CD14-positive monocyte (primary cell): Measurements from ENCODE around the gene LRBA. TPM values are rescaled to one million over a fixed set of nuclear protein-coding genes. Genes with fewer than 3 reads are reported as not detected.

Source experiments
- DNase-seq, 3 donors: peaks; one replicate each; pipeline ENCODE4 v3.0.0-alpha.2; 2011 to 2022
- H2AFZ ChIP-seq: 2 replicates; pipeline ENCODE4 v1.6.0; 2012; ENCODE audit warnings: mild to moderate bottlenecking, low read depth, low read length, inconsistent platforms; ENCODE audit not compliant: insufficient read depth, poor library complexity, severe bottlenecking
- H3K27ac ChIP-seq, 2 donors: 1 replicate in 1 of 2; 2 replicates in 1 of 2; pipeline ENCODE4 v1.5.1; 2012 to 2013; ENCODE audit warnings: low read length in 2 of 2, control low read depth in 1 of 2, inconsistent platforms in 1 of 2, low read depth in 1 of 2, mild to moderate bottlenecking in 1 of 2
- H3K27me3 ChIP-seq, 2 donors: one replicate each; pipeline versions ENCODE4 v1.6.0 to v1.6.1; 2011 to 2013; ENCODE audit warnings: low read length in 2 of 2; ENCODE audit not compliant: control insufficient read depth in 2 of 2, insufficient read depth in 2 of 2
- H3K36me3 ChIP-seq, 2 donors: replicated peaks in 1 of 2; 1 replicate in 1 of 2; 2 replicates in 1 of 2; pipeline versions ENCODE4 v1.5.1 to v1.6.1; 2012 to 2013; ENCODE audit warnings: low read length in 2 of 2, control low read depth in 1 of 2, inconsistent platforms in 1 of 2, mild to moderate bottlenecking in 1 of 2; ENCODE audit not compliant: insufficient read depth in 2 of 2, control insufficient read depth in 1 of 2
- H3K4me1 ChIP-seq, 2 donors: 1 replicate in 1 of 2; 2 replicates in 1 of 2; pipeline versions ENCODE4 v1.5.1 to v1.6.1; 2012 to 2013; ENCODE audit warnings: low read length in 2 of 2, control low read depth in 1 of 2, inconsistent platforms in 1 of 2, mild to moderate bottlenecking in 1 of 2, moderate library complexity in 1 of 2; ENCODE audit not compliant: insufficient read depth in 2 of 2, control insufficient read depth in 1 of 2
- H3K4me2 ChIP-seq: replicated peaks from 2 replicates; pipeline ENCODE3; 2012; ENCODE audit warnings: low read length, moderate library complexity, mild to moderate bottlenecking; ENCODE audit not compliant: poor library complexity, severe bottlenecking; ENCODE audit errors: extremely low read depth
- H3K4me3 ChIP-seq, 3 experiments: fragments of 200-600 bp in 1 of 3; sonication (generic) in 1 of 3; replicated peaks in 1 of 3; 1 replicate in 2 of 3; 2 replicates in 1 of 3; pipeline ENCODE4 v1.5.1; 2011 to 2013; ENCODE audit warnings: low read length in 3 of 3, mild to moderate bottlenecking in 3 of 3, control low read depth in 2 of 3, low read depth in 2 of 3, inconsistent platforms in 1 of 3, moderate library complexity in 1 of 3
- H3K79me2 ChIP-seq: 2 replicates; pipeline ENCODE4 v1.6.0; 2012; ENCODE audit warnings: mild to moderate bottlenecking, control low read depth, inconsistent platforms, low read length, moderate library complexity; ENCODE audit not compliant: insufficient read depth
- H3K9ac ChIP-seq: 2 replicates; pipeline ENCODE4 v1.6.0; 2017; ENCODE audit warnings: low read length, mild to moderate bottlenecking; ENCODE audit not compliant: insufficient read depth, poor library complexity, severe bottlenecking
- H3K9me3 ChIP-seq, 2 donors: replicated peaks in 1 of 2; 1 replicate in 1 of 2; 2 replicates in 1 of 2; pipeline versions ENCODE4 v1.5.1 to v1.6.1; 2012 to 2013; ENCODE audit warnings: low read length in 2 of 2, control low read depth in 1 of 2; ENCODE audit not compliant: control insufficient read depth in 1 of 2, insufficient read depth in 1 of 2
- H4K20me1 ChIP-seq: 2 replicates; pipeline ENCODE4 v1.6.0; 2012; ENCODE audit warnings: mild to moderate bottlenecking, low read length, control low read depth, moderate library complexity; ENCODE audit not compliant: insufficient read depth
- H3K27ac Mint-ChIP-seq, 7 donors: one replicate each; pipeline ENCODE4 v1.8.0; 2020; ENCODE audit warnings: mild to moderate bottlenecking in 7 of 7, mixed read lengths in 7 of 7, moderate library complexity in 6 of 7, inconsistent platforms in 2 of 7
- H3K27me3 Mint-ChIP-seq, 3 donors: one replicate each; pipeline ENCODE4 v1.8.0; 2021 to 2022; ENCODE audit warnings: low read depth in 3 of 3, mild to moderate bottlenecking in 3 of 3, mixed read lengths in 3 of 3, moderate library complexity in 3 of 3, inconsistent platforms in 1 of 3
- H3K36me3 Mint-ChIP-seq, 2 donors: one replicate each; pipeline ENCODE4 v1.8.0; 2020; ENCODE audit warnings: mixed read lengths in 2 of 2, inconsistent platforms in 1 of 2, mild to moderate bottlenecking in 1 of 2
- H3K4me1 Mint-ChIP-seq: one replicate; pipeline ENCODE4 v1.8.0; 2020; ENCODE audit warnings: mild to moderate bottlenecking, mixed read lengths
- H3K4me3 Mint-ChIP-seq, 2 donors: one replicate each; pipeline ENCODE4 v1.8.0; 2020; ENCODE audit warnings: mild to moderate bottlenecking in 2 of 2, mixed read lengths in 2 of 2, moderate library complexity in 1 of 2
- H3K9me3 Mint-ChIP-seq, 7 donors: one replicate each; pipeline ENCODE4 v1.8.0; 2020 to 2022; ENCODE audit warnings: mixed read lengths in 7 of 7, mild to moderate bottlenecking in 6 of 7, moderate library complexity in 6 of 7, inconsistent platforms in 2 of 7
- CTCF ChIP-seq: fragments of 200-600 bp; IDR thresholded peaks from one replicate; pipeline ENCODE4 v1.8.0; 2022; ENCODE audit warnings: antibody characterized with exemption, mild to moderate bottlenecking
- WGBS: methylation state at CpG from one replicate; pipeline ENCODE4 v1.1.5; 2013; ENCODE audit warnings: missing lambda C conversion rate; ENCODE audit not compliant: insufficient coverage; 5-methylcytosine and 5-hydroxymethylcytosine counted together
- intact Hi-C, 2 donors: fragments of 100-400 bp; cut with micrococcal nuclease; formaldehyde crosslinking; loops; one replicate each; pipeline versions ENCODE4 v1.15.0 to v1.15.1; 2023
- polyA plus RNA-seq, 3 donors: library from polyadenylated mRNA; depleted of rRNA in 1 of 3; unstranded in 2 of 3; stranded (reverse) in 1 of 3; fragments of 300-500 nt in 2 of 3; fragments of >200 nt in 1 of 3; fragmentation: Illumina TruSeq in 2 of 3; gene quantifications; 1 replicate in 2 of 3; 2 replicates in 1 of 3; pipeline ENCODE4 v1.2.3, GENCODE V29; 2012 to 2021

The LRBA gene
- polyA plus RNA-seq, 3 donors = 1.5 to 5.5 (median 4.4) TPM

DNA sequence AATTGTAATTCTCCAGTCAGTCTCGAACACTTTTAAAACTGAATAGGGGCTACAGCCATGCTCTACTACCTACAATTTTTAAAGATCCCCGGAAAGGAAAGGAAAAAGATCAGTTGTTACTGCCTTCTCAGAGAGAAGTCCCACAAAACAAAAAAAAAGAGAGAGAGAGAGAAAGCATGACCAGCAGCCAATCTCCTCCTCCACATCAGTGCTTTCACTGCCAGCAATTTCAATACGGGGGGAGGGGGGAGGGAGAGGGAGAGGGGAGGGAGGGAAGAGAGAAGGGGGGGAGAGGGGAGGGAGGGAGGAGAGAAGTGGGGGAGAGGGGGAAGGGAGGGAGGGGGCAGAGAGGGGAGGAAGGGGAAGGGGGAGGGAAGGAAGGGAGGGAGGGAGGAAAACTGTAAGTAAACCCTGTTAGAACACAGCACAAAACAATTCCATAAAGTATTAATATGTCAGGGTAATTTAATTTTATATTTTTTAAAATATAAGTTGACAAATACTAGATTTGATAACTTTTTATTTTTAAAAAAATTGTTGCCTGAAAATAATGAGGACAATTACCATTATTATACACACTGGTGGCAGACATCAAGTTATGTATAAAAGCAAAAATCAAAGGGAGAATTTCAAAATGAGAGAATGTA, 108.0 kb downstream of the LRBA start:
- intact Hi-C loops = no loop called here
- no peak for TF ChIP-seq CTCF
- no peak overlapping the region for H3K27ac Mint-ChIP-seq

GRCh38 chr4:150904671-150905070, 110.4 kb downstream of the LRBA start:
- Histone ChIP-seq H3K9me3 (peaks cover 0 to 12% of the 10 kb centered on the region in 2 donors), H3K4me3 (no peak overlapping the region), H3K4me2 (no peak overlapping the region), H2AFZ (no peak overlapping the region), H4K20me1 (no peaks in the 10 kb centered on the region), H3K4me1 (no peaks in the 10 kb centered on the region), H3K9ac (no peak overlapping the region), H3K27ac (no peak overlapping the region), H3K79me2 (no peaks in the 10 kb centered on the region), H3K27me3 (no peaks in the 10 kb centered on the region), H3K36me3 (peaks cover 3 to 22% of the 10 kb centered on the region in 2 donors)
- H3K4me1 Mint-ChIP-seq = no peaks in the 10 kb centered on the region
- peaks cover 5 to 18% (median 11%) of the 10 kb centered on the region in 7 donors for H3K9me3 Mint-ChIP-seq
- H3K27ac Mint-ChIP-seq = no peak overlapping the region
- no peaks in the 10 kb centered on the region for H3K27me3 Mint-ChIP-seq
- TF ChIP-seq CTCF = no peak
- WGBS = no CpG with 5 or more reads among the region's 3 CpGs
- no peak overlapping the region for H3K4me3 Mint-ChIP-seq
- peaks cover 36 to 42% of the 10 kb centered on the region in 2 donors for H3K36me3 Mint-ChIP-seq
- DNase-seq = no peak
- intact Hi-C loops = no loop called here

More for the DNA sequence above, 108.0 kb downstream of the LRBA start:
- Histone ChIP-seq H3K4me3 (no peak overlapping the region), H3K27ac (no peak overlapping the region), H2AFZ (no peak overlapping the region), H3K79me2 (no peaks in the 10 kb centered on the region), H3K27me3 (no peaks in the 10 kb centered on the region), H3K4me1 (no peaks in the 10 kb centered on the region), H3K4me2 (no peak overlapping the region), H3K36me3 (peaks cover 3 to 27% of the 10 kb centered on the region in 2 donors), H3K9ac (no peak overlapping the region), H3K9me3 (peaks cover 6 to 13% of the 10 kb centered on the region in 2 donors), H4K20me1 (no peaks in the 10 kb centered on the region)
- no CpG with 5 or more reads among the region's 3 CpGs for WGBS
- no peak for DNase-seq
- H3K4me3 Mint-ChIP-seq = no peak overlapping the region
- H3K4me1 Mint-ChIP-seq = no peaks in the 10 kb centered on the region
- H3K36me3 Mint-ChIP-seq = peaks cover 40 to 46% of the 10 kb centered on the region in 2 donors
- peaks cover 10 to 23% (median 17%) of the 10 kb centered on the region in 7 donors for H3K9me3 Mint-ChIP-seq
- peaks cover 0 to 1% (median 0%) of the 10 kb centered on the region in 3 donors for H3K27me3 Mint-ChIP-seq
